ENCODE results near the gene TRAPPC1. TPM values are rescaled to one million over a fixed set of nuclear protein-coding genes. Genes with fewer than 3 reads are reported as not detected.

TRAPPC1 gene
- total and polyA plus RNA-seq, 2 of the 4 experiments (the other 2 are of a cell fraction), result 50.4 to 303 TPM

DNA sequence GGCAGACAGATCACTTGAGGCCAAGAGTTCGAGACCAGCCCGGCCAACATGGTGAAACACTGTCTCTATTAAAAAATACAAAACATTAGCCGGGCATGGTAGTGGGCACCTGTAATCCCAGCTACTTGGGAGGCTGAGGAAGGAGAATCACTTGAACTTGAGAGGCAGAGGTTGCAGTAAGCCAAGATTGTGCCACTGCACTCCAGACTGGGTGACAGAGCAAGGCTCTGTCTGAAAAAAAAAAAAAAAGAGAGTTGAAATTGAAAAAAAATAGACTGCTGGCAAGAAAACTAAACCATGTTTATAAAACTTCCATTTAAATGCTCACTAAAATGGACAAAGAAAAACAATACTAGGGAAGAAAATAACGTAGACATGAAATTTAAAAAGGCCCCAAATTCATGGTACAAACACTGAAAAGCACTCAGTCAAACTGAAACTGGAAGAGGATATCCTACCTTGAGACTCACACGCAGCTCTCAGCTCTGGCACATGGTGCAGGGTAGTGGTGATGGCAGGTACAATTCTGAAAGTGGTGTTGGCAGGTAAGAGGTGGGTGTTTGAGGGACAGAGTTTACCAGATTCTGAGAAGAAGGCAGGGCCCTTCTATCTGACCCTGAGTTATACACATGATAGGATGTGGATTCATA, 19.5 kb upstream of the TRAPPC1 start:
- Histone ChIP-seq H4K20me1 (ENCODE audit: insufficient read depth, low read length) (no peaks in the 10 kb centered on the region), H3K18ac (ENCODE audit: low read depth, low read length) (no peak overlapping the region), H2AK5ac (ENCODE audit: low read depth, low read length) (no peak overlapping the region), H3K27ac (ENCODE audit: insufficient read depth, low read length) (no peak overlapping the region), H4K8ac (ENCODE audit: low read depth in 2 of 2, low read length in 2 of 2) (no peak overlapping the region), H3K9ac (ENCODE audit: low read depth, low read length) (no peak overlapping the region), H2BK20ac (ENCODE audit: low read depth, low read length) (no peak overlapping the region), H3K56ac (ENCODE audit: extremely low read depth, insufficient read depth, low read length) (no peak overlapping the region), H3K23ac (ENCODE audit: low read depth, low read length) (no peak overlapping the region), H2AFZ (replicated peaks; ENCODE audit: low read length, poor library complexity) (no peak overlapping the region), H2AK9ac (replicated peaks; ENCODE audit: low read depth, low read length, poor library complexity) (no peak overlapping the region), H2BK15ac (ENCODE audit: low read depth, low read length) (no peak overlapping the region), H3K27me3 (ENCODE audit: control insufficient read depth, insufficient read depth, low read length) (no peaks in the 10 kb centered on the region), H4K91ac (ENCODE audit: insufficient read depth, low read depth, low read length) (no peak overlapping the region), H3K36me3 (ENCODE audit: control insufficient read depth, insufficient read depth, low read length) (peaks cover 20% of the 10 kb centered on the region), H3K79me1 (ENCODE audit: low read depth in 1 of 2, low read length in 2 of 2) (no peaks in the 10 kb centered on the region), H2BK120ac (ENCODE audit: low read depth, low read length) (no peak overlapping the region), H2BK5ac (ENCODE audit: low read depth, low read length, poor library complexity, severe bottlenecking) (no peak overlapping the region), H3K4me2 (ENCODE audit: low read depth, low read length) (no peak overlapping the region), H3K9me3 (ENCODE audit: control insufficient read depth, insufficient read depth, low read length) (no peaks in the 10 kb centered on the region), H3K4me1 (ENCODE audit: control insufficient read depth, insufficient read depth, low read length) (no peaks in the 10 kb centered on the region), H3K4ac (ENCODE audit: low read depth, low read length) (no peak overlapping the region), H3K14ac (replicated peaks; ENCODE audit: low read depth, low read length) (no peak overlapping the region), H3K9me1 (ENCODE audit: insufficient read depth, low read length) (no peaks in the 10 kb centered on the region), H3K4me3 (ENCODE audit: insufficient read depth, low read depth, low read length) (no peak overlapping the region), H4K5ac (ENCODE audit: low read depth, low read length) (no peak overlapping the region)
- DNase-seq (no peak), ATAC-seq (ENCODE audit: low read depth) (no peak)
- CTCF ChIA-PET, result no interaction called here
- WGBS, 2 experiments (ENCODE audit: extremely low coverage in 2 of 2, insufficient read length in 1 of 2), result no CpG with 5 or more reads among the region's 5 CpGs
- BruUV-seq (replicated peaks), result no TSS peak
- POLR2A ChIA-PET (ENCODE audit: unreplicated experiment), result no interaction called here
- intact Hi-C loops (cut with micrococcal nuclease), result no loop called here
- in situ Hi-C loops (cut with MboI; ENCODE audit: low sequenced_read_pairs), result no loop called here
- TF ChIP-seq MXI1 (IDR thresholded peaks at IDR 0.05; ENCODE audit: borderline replicate concordance, low read depth, low read length), result no peak
- no peak for TF ChIP-seq POLR2A (IDR thresholded peaks at IDR 0.05; ENCODE audit: low read depth, low read length)
- no peak for TF ChIP-seq CHD1 (IDR thresholded peaks at IDR 0.05; ENCODE audit: low read depth, low read length)
- TF ChIP-seq RAD21 (IDR thresholded peaks at IDR 0.05; ENCODE audit: low read length), result no peak
- TF ChIP-seq RCOR1 (IDR thresholded peaks at IDR 0.05; ENCODE audit: insufficient replicate concordance, low read length), result no peak
- TF ChIP-seq MAZ (IDR thresholded peaks at IDR 0.05; ENCODE audit: borderline replicate concordance, low read depth, low read length), result no peak
- no peak for TF ChIP-seq FOS (IDR thresholded peaks at IDR 0.05; ENCODE audit: low read depth, low read length)
- no peak for TF ChIP-seq RFX5 (IDR thresholded peaks at IDR 0.05; ENCODE audit: low read depth, low read length)
- no peak for TF ChIP-seq CEBPB (IDR thresholded peaks at IDR 0.05; ENCODE audit: low read depth, low read length)
- TF ChIP-seq, protein P1, sequence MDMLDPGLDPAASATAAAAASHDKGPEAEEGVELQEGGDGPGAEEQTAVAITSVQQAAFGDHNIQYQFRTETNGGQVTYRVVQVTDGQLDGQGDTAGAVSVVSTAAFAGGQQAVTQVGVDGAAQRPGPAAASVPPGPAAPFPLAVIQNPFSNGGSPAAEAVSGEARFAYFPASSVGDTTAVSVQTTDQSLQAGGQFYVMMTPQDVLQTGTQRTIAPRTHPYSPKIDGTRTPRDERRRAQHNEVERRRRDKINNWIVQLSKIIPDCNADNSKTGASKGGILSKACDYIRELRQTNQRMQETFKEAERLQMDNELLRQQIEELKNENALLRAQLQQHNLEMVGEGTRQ (IDR thresholded peaks at IDR 0.05; ENCODE audit: low read depth, low read length), result no peak
- TF ChIP-seq SMC3 (IDR thresholded peaks at IDR 0.05; ENCODE audit: low read depth, low read length), result no peak
- dilution Hi-C loops (cut with HindIII; ENCODE audit: low sequenced_read_pairs, unreplicated experiment), result no loop called here

Measured in IMR-90 (cell line).